Sigmoid colon (tissue), 7 donors: ENCODE results near the gene CACNA1D. TPM values are rescaled to one million over a fixed set of nuclear protein-coding genes. Genes with fewer than 3 reads are reported as not detected.
A peak's percentile ranks its signal among the peaks of the same experiment; 100 is the strongest.

ENCODE experiments used
- DNase-seq: peaks from one replicate; pipeline ENCODE4 v3.0.0-alpha.2; 2019
- H3K27ac ChIP-seq, 4 donors: fragments of 200-600 bp; sonication (generic); one replicate each; pipeline ENCODE4 v1.5.1; 2016 to 2019; ENCODE audit warnings: mild to moderate bottlenecking in 1 of 4
- H3K27me3 ChIP-seq, 3 donors: fragments of 200-600 bp; sonication (generic); one replicate each; pipeline ENCODE4 v1.5.1; 2019; ENCODE audit warnings: mild to moderate bottlenecking in 1 of 3
- H3K36me3 ChIP-seq, 4 donors: fragments of 200-600 bp; sonication (generic); one replicate each; pipeline ENCODE4 v1.5.1; 2016 to 2019
- H3K4me1 ChIP-seq, 4 donors: fragments of 200-600 bp; sonication (generic); one replicate each; pipeline ENCODE4 v1.5.1; 2017 to 2019
- H3K4me3 ChIP-seq, 4 donors: fragments of 200-600 bp; sonication (generic); one replicate each; pipeline ENCODE4 v1.5.1; 2017 to 2019; ENCODE audit warnings: mild to moderate bottlenecking in 2 of 4, moderate library complexity in 1 of 4
- H3K9me3 ChIP-seq, 4 donors: fragments of 200-600 bp in 3 of 4; sonication (generic) in 3 of 4; one replicate each; pipeline versions ENCODE4 v1.5.1 to v1.6.1; 2013 to 2019
- CTCF ChIP-seq, 4 experiments: fragments of 450-650 bp in 3 of 4; fragments of 200-600 bp in 1 of 4; IDR thresholded peaks; one replicate each; pipeline ENCODE4 v1.5.1; 2016 to 2019; ENCODE audit warnings: antibody characterized with exemption in 4 of 4, mild to moderate bottlenecking in 3 of 4, moderate library complexity in 2 of 4
- EP300 ChIP-seq, 4 donors: sonication (generic); formaldehyde crosslinking; IDR thresholded peaks; one replicate each; pipeline ENCODE4 v1.6.1; 2017; ENCODE audit warnings: antibody characterized with exemption in 4 of 4
- POLR2A ChIP-seq, 2 donors: fragments of 450-650 bp; IDR thresholded peaks; one replicate each; pipeline ENCODE4 v1.6.1; 2016; ENCODE audit warnings: antibody characterized with exemption in 2 of 2, mild to moderate bottlenecking in 2 of 2, moderate library complexity in 2 of 2
- POLR2AphosphoS5 ChIP-seq, 4 donors: sonication (generic); formaldehyde crosslinking; IDR thresholded peaks; one replicate each; pipeline ENCODE4 v1.6.1; 2017; ENCODE audit warnings: antibody characterized with exemption in 4 of 4
- WGBS, 2 donors: extraction: QIAGEN DNeasy Blood & Tissue Kit; methylation state at CpG; one replicate each; pipeline ENCODE4 v1.1.7; 2013; 5-methylcytosine and 5-hydroxymethylcytosine counted together
- intact Hi-C: fragments of 100-400 bp; cut with DNase I; formaldehyde crosslinking; loops from one replicate; pipeline ENCODE4 v1.15.1; 2023
- polyA plus RNA-seq, 3 donors: library from polyadenylated mRNA; stranded (reverse); fragments of 200-250 nt; gene quantifications; one replicate each; pipeline ENCODE4 v1.2.3, GENCODE V29; 2013
- total RNA-seq, 4 donors: library from RNA; depleted of rRNA; stranded (reverse); fragments of >200 nt; gene quantifications; one replicate each; pipeline ENCODE4 v1.1.0, GENCODE V29; 2016
- donor health status: healthy with polysubstance abuse.
- donor health status: Bipolar disorder and iron deficiency.
- donor health status: healthy.

CACNA1D gene
- total and polyA plus RNA-seq, 7 donors = 1.2 to 9.7 (median 4.8) TPM

GRCh38 chr3:53835257-53835656 is 340.8 kb downstream of the CACNA1D start:
- WGBS, 2 donors = 80 to 94% methylated on average over 1 of the region's 1 CpG
- DNase-seq = peak; percentile 26
- H3K4me1 ChIP-seq = no peaks in the 10 kb centered on the region

GRCh38 chr3:53836084-53836872 is 341.9 kb downstream of the CACNA1D start:
- Histone ChIP-seq H3K27me3 (no peaks in the 10 kb centered on the region), H3K36me3 (no peaks in the 10 kb centered on the region), H3K9me3 (no peaks in the 10 kb centered on the region), H3K27ac (no peak overlapping the region), H3K4me3 (no peak overlapping the region), H3K4me1 (no peaks in the 10 kb centered on the region)
- no peak for TF ChIP-seq CTCF (IDR thresholded peaks at IDR 0.05)
- TF ChIP-seq EP300 (IDR thresholded peaks at IDR 0.05) = no peak
- peak; percentile 42 for DNase-seq
- intact Hi-C loops = no loop called here
- 96% methylated on average over 9 of the region's 9 CpGs for WGBS, 2 donors

More at GRCh38 chr3:53835257-53835656, 340.8 kb downstream of the CACNA1D start:
- TF ChIP-seq CTCF (IDR thresholded peaks at IDR 0.05) = no peak
- TF ChIP-seq POLR2A (IDR thresholded peaks at IDR 0.05) = no peak
- TF ChIP-seq EP300 (IDR thresholded peaks at IDR 0.05) = no peak
- TF ChIP-seq POLR2AphosphoS5 (IDR thresholded peaks at IDR 0.05) = no peak
- no peak overlapping the region for H3K27ac ChIP-seq
- intact Hi-C loops = no loop called here
- no peaks in the 10 kb centered on the region for H3K27me3 ChIP-seq
- H3K4me3 ChIP-seq = no peak overlapping the region
- no peaks in the 10 kb centered on the region for H3K36me3 ChIP-seq
- H3K9me3 ChIP-seq = no peaks in the 10 kb centered on the region

GRCh38 chr3:53837331-53837730 is 342.9 kb downstream of the CACNA1D start:
- H3K4me3 ChIP-seq = no peak overlapping the region
- H3K27ac ChIP-seq = no peak overlapping the region
- no peaks in the 10 kb centered on the region for H3K4me1 ChIP-seq
- no peaks in the 10 kb centered on the region for H3K9me3 ChIP-seq
- H3K27me3 ChIP-seq = no peaks in the 10 kb centered on the region
- TF ChIP-seq POLR2A (IDR thresholded peaks at IDR 0.05) (no peak), CTCF (IDR thresholded peaks at IDR 0.05) (no peak), POLR2AphosphoS5 (IDR thresholded peaks at IDR 0.05) (no peak), EP300 (IDR thresholded peaks at IDR 0.05) (no peak)
- peak; percentile 50 for DNase-seq
- 81 to 83% methylated on average over 10 of the region's 10 CpGs for WGBS, 2 donors
- intact Hi-C loops = no loop called here
- H3K36me3 ChIP-seq = no peaks in the 10 kb centered on the region

- 19 to 71% methylated on average over 5 of the region's 5 CpGs for WGBS, 2 donors
- peaks cover 0 to 7% (median 1%) of the 10 kb centered on the region in 3 donors for H3K27me3 ChIP-seq
- no peak for DNase-seq
- H3K36me3 ChIP-seq = no peaks in the 10 kb centered on the region
- TF ChIP-seq CTCF (IDR thresholded peaks at IDR 0.05) (no peak), POLR2A (IDR thresholded peaks at IDR 0.05) (no peak), EP300 (IDR thresholded peaks at IDR 0.05) (no peak), POLR2AphosphoS5 (IDR thresholded peaks at IDR 0.05) (no peak)
- intact Hi-C loops = no loop called here
- no peaks in the 10 kb centered on the region for H3K9me3 ChIP-seq
- H3K27ac ChIP-seq = no peak overlapping the region
- no peak overlapping the region for H3K4me3 ChIP-seq
- peaks cover 0 to 5% (median 2%) of the 10 kb centered on the region in 4 donors for H3K4me1 ChIP-seq
These were observed 346.9 kb downstream of the CACNA1D start for GRCh38 chr3:53841296-53841695.
